Measurements from ENCODE around the gene ALKBH5.

GRCh38 chr17:18191967-18192366, 8.3 kb downstream of the ALKBH5 start:
- TF ChIP-seq, protein P1, sequence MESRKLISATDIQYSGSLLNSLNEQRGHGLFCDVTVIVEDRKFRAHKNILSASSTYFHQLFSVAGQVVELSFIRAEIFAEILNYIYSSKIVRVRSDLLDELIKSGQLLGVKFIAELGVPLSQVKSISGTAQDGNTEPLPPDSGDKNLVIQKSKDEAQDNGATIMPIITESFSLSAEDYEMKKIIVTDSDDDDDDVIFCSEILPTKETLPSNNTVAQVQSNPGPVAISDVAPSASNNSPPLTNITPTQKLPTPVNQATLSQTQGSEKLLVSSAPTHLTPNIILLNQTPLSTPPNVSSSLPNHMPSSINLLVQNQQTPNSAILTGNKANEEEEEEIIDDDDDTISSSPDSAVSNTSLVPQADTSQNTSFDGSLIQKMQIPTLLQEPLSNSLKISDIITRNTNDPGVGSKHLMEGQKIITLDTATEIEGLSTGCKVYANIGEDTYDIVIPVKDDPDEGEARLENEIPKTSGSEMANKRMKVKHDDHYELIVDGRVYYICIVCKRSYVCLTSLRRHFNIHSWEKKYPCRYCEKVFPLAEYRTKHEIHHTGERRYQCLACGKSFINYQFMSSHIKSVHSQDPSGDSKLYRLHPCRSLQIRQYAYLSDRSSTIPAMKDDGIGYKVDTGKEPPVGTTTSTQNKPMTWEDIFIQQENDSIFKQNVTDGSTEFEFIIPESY (IDR thresholded peaks at IDR 0.05) = no peak
- no peak for TF ChIP-seq ESRRA (IDR thresholded peaks at IDR 0.05; ENCODE audit: low read length)
- TF ChIP-seq ATF3 (IDR thresholded peaks at IDR 0.05; ENCODE audit: borderline replicate concordance, extremely low read depth, low read depth, low read length) = no peak
- no peak for TF ChIP-seq CBX3 (IDR thresholded peaks at IDR 0.05; ENCODE audit: borderline replicate concordance, low read depth)
- TF ChIP-seq BACH1 (IDR thresholded peaks at IDR 0.05; ENCODE audit: borderline replicate concordance) = no peak
- TF ChIP-seq CTCF (IDR thresholded peaks at IDR 0.05 in 2 of 3, conservative IDR thresholded peaks at IDR 0.05 in 1 of 3; ENCODE audit: control insufficient read depth in 2 of 3, extremely low read depth in 1 of 3, insufficient read depth in 1 of 3, low read depth in 3 of 3, low read length in 3 of 3) = peak; percentile 18 to 49 (median 36); a peak in 4 of 6 replicates
- no peak for TF ChIP-seq EGR1 (IDR thresholded peaks at IDR 0.05; ENCODE audit: borderline replicate concordance in 1 of 2, low read depth in 2 of 2, low read length in 2 of 2)
- no peak for TF ChIP-seq BMI1 (IDR thresholded peaks at IDR 0.05; ENCODE audit: borderline replicate concordance)

All from GM12878 (cell line).